WTC11 (cell line): ENCODE data around the gene RAB11FIP5. TPM values are rescaled to one million over a fixed set of nuclear protein-coding genes. Genes with fewer than 3 reads are reported as not detected.

Source experiments
- ATAC-seq: fragments of 200-7000 bp; cut with Tn5 transposase; 2 replicates; pipeline ENCODE4 v1.10.0; 2021; ENCODE audit warnings: mild to moderate bottlenecking, moderate library complexity
- CTCF ChIA-PET: fragments of 300-600 bp; sonication (Branson Sonifier 250); formaldehyde crosslinking; loops from one replicate; lab custom pipeline; 2021; ENCODE audit warnings: antibody characterized with exemption; lab: Charles Lee
- POLR2A ChIA-PET: fragments of 350-600 bp; sonication (Branson Sonifier 250); formaldehyde crosslinking; loops from one replicate; lab custom pipeline; 2021; ENCODE audit warnings: antibody characterized with exemption; lab: Charles Lee
- DNase-seq: peaks from one replicate; pipeline ENCODE4 v3.0.0; 2021; ENCODE audit warnings: low spot score
- H3K27ac Mint-ChIP-seq: 2 replicates; pipeline ENCODE4 v1.8.0; 2021; ENCODE audit warnings: mixed read lengths
- H3K27me3 Mint-ChIP-seq: 2 replicates; pipeline ENCODE4 v1.8.0; 2021; ENCODE audit warnings: low read depth, mild to moderate bottlenecking, moderate library complexity, mixed read lengths
- H3K36me3 Mint-ChIP-seq: 2 replicates; pipeline ENCODE4 v1.8.0; 2021; ENCODE audit warnings: mixed read lengths
- H3K4me1 Mint-ChIP-seq: 2 replicates; pipeline ENCODE4 v1.8.0; 2022; ENCODE audit warnings: mixed read lengths
- H3K4me3 Mint-ChIP-seq: 2 replicates; pipeline ENCODE4 v1.8.0; 2021; ENCODE audit warnings: mild to moderate bottlenecking, moderate library complexity, mixed read lengths
- H3K9me3 Mint-ChIP-seq: 2 replicates; pipeline ENCODE4 v1.8.0; 2021; ENCODE audit warnings: mixed read lengths
- CBFB ChIP-seq: sonication (generic); formaldehyde crosslinking; IDR thresholded peaks from 2 replicates; pipeline ENCODE4 v1.8.1; 2022; ENCODE audit warnings: mild to moderate bottlenecking, low read depth, missing genetic modification reagents
- FOXJ3 ChIP-seq: sonication (generic); formaldehyde crosslinking; IDR thresholded peaks from 2 replicates; pipeline ENCODE4 v1.9.0; 2021; ENCODE audit warnings: missing genetic modification reagents, mild to moderate bottlenecking, borderline replicate concordance
- HMGA2 ChIP-seq: fragments of 250-450 bp; sonication (Bioruptor Pico); IDR thresholded peaks from 2 replicates; pipeline ENCODE4 v1.4.0; 2021; ENCODE audit warnings: mild to moderate bottlenecking, moderate library complexity
- JAZF1 ChIP-seq: fragments of 250-450 bp; sonication (Bioruptor Pico); IDR thresholded peaks from 2 replicates; pipeline ENCODE4 v1.9.0; 2021; ENCODE audit warnings: moderate library complexity, mild to moderate bottlenecking, inconsistent platforms
- JUN ChIP-seq: sonication (generic); formaldehyde crosslinking; IDR thresholded peaks from 2 replicates; pipeline ENCODE4 v1.8.0; 2023; ENCODE audit warnings: mild to moderate bottlenecking, missing genetic modification reagents
- OVOL2 ChIP-seq: fragments of 250-450 bp; sonication (Bioruptor Pico); IDR thresholded peaks from 2 replicates; pipeline ENCODE4 v1.9.0; 2021; ENCODE audit warnings: mild to moderate bottlenecking, borderline replicate concordance
- RELA ChIP-seq: sonication (generic); formaldehyde crosslinking; IDR thresholded peaks from 2 replicates; pipeline ENCODE4 v1.8.1; 2022; ENCODE audit warnings: missing genetic modification reagents, mild to moderate bottlenecking, borderline replicate concordance
- SOX15 ChIP-seq: fragments of 250-450 bp; sonication (Bioruptor Pico); IDR thresholded peaks from 2 replicates; pipeline ENCODE4 v1.9.0; 2021; ENCODE audit warnings: mild to moderate bottlenecking
- SP1 ChIP-seq: sonication (generic); formaldehyde crosslinking; conservative IDR thresholded peaks from 2 replicates; pipeline ENCODE4 v1.8.1; 2022; ENCODE audit warnings: missing genetic modification reagents
- TEAD1 ChIP-seq: sonication (generic); formaldehyde crosslinking; IDR thresholded peaks from 2 replicates; pipeline ENCODE4 v1.8.0; 2022; ENCODE audit warnings: mild to moderate bottlenecking, missing genetic modification reagents
- TEAD4 ChIP-seq: sonication (generic); formaldehyde crosslinking; IDR thresholded peaks from 2 replicates; pipeline ENCODE4 v1.8.0; 2022; ENCODE audit warnings: mild to moderate bottlenecking, missing genetic modification reagents
- ZBTB21 ChIP-seq: sonication (generic); formaldehyde crosslinking; IDR thresholded peaks from 2 replicates; pipeline ENCODE4 v1.8.1; 2023; ENCODE audit warnings: mild to moderate bottlenecking, missing genetic modification reagents, borderline replicate concordance
- ZNF121 ChIP-seq: sonication (generic); formaldehyde crosslinking; IDR thresholded peaks from 2 replicates; pipeline ENCODE4 v1.8.0; 2023; ENCODE audit warnings: missing genetic modification reagents
- ZNF232 ChIP-seq: sonication (generic); formaldehyde crosslinking; IDR thresholded peaks from 2 replicates; pipeline ENCODE4 v1.8.0; 2022; ENCODE audit warnings: mild to moderate bottlenecking, missing genetic modification reagents
- ZNF416 ChIP-seq: fragments of 250-450 bp; sonication (Bioruptor Pico); IDR thresholded peaks from 2 replicates; pipeline ENCODE4 v1.9.0; 2021; ENCODE audit warnings: mild to moderate bottlenecking, inconsistent platforms
- total RNA-seq: library from RNA; stranded (reverse); gene quantifications from 3 replicates; pipeline ENCODE4 v1.2.3, GENCODE V29; 2021
- TF ChIP-seq, protein P1 (sequence below): fragments of 250-450 bp; sonication (Bioruptor Pico); IDR thresholded peaks from 2 replicates; pipeline ENCODE4 v1.9.0; 2021; ENCODE audit warnings: moderate library complexity, mild to moderate bottlenecking, inconsistent platforms, borderline replicate concordance
- TF ChIP-seq, protein P2 (sequence below): fragments of 250-450 bp; sonication (Bioruptor Pico); IDR thresholded peaks from 2 replicates; pipeline ENCODE4 v1.9.0; 2021; ENCODE audit warnings: mild to moderate bottlenecking, borderline replicate concordance
- TF ChIP-seq, protein P3 (sequence below): fragments of 250-450 bp; sonication (Bioruptor Pico); IDR thresholded peaks from 2 replicates; pipeline ENCODE4 v1.9.0; 2021; ENCODE audit warnings: mild to moderate bottlenecking
- TF ChIP-seq, protein P4 (sequence below): sonication (generic); formaldehyde crosslinking; conservative IDR thresholded peaks from 2 replicates; pipeline ENCODE4 v1.8.1; 2023; ENCODE audit warnings: mild to moderate bottlenecking, low read depth, missing genetic modification reagents, moderate library complexity
- TF ChIP-seq, protein P5 (sequence below): sonication (generic); formaldehyde crosslinking; IDR thresholded peaks from 2 replicates; pipeline ENCODE4 v1.8.1; 2022; ENCODE audit warnings: mild to moderate bottlenecking, missing genetic modification reagents, moderate library complexity, borderline replicate concordance
- TF ChIP-seq, protein P6 (sequence below): sonication (generic); formaldehyde crosslinking; IDR thresholded peaks from 2 replicates; pipeline ENCODE4 v1.8.1; 2023; ENCODE audit warnings: mild to moderate bottlenecking, missing genetic modification reagents
- TF ChIP-seq, protein P7 (sequence below): sonication (generic); formaldehyde crosslinking; IDR thresholded peaks from 2 replicates; pipeline ENCODE4 v1.8.1; 2022; ENCODE audit warnings: missing genetic modification reagents, borderline replicate concordance

RAB11FIP5 gene
- total RNA-seq, 1 experiment from 2014 or later, result 16.0 TPM

DNA sequence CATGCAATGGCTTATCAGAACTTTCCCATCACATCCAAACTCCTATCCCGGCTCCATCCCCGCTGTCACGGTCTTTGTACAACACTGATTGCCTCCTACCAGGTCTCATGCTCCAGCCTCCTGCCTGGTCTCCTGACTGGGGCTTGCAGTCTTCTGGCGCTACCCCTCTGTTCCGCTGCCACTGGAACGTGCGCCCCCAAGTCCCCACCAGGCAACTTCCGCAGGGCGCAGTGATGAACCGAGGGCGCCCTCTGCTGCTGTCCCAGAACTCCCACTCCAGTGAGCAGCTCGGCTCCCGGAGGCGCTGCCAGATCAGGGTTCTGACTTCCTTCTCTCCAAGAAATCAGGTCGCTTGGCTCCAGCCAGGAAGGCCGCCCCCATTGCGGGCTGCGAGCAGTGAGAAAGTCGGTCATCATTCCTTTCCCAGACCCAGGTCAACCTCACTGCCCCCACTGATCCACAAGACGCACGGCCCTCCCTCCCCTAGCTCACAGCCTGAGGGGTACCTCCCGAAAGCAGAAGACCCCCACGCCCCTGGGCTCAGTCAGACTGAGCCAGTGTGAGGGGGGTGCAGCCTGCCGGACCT is 43.9 kb upstream of the RAB11FIP5 start:
- no peak overlapping the region for H3K27ac Mint-ChIP-seq
- POLR2A ChIA-PET, result interaction anchor here (0.8 to 1.1 kb wide), 2 partner anchors 21 to 71 kb away, joined by 3 to 5 read pairs; no protein-coding TSS in a partner anchor
- H3K4me3 Mint-ChIP-seq, result peak overlapping the region; percentile 62
- peaks cover 6% of the 10 kb centered on the region for H3K4me1 Mint-ChIP-seq
- peak; percentile 88 for DNase-seq
- H3K36me3 Mint-ChIP-seq, result no peaks in the 10 kb centered on the region; the same call in 1 of the 2 replicates
- peaks cover 7% of the 10 kb centered on the region for H3K9me3 Mint-ChIP-seq
- CTCF ChIA-PET, result interaction anchor here (0.6 to 3.9 kb wide), 46 partner anchors 10 to 287 kb away, joined by 3 to 113 read pairs (median 5); partner anchors contain the start of genes EMX1, RAB11FIP5, SFXN5 and SPR
- peaks cover 24% of the 10 kb centered on the region for H3K27me3 Mint-ChIP-seq
- ATAC-seq, result peak; percentile 99
- TF ChIP-seq, protein P1, sequence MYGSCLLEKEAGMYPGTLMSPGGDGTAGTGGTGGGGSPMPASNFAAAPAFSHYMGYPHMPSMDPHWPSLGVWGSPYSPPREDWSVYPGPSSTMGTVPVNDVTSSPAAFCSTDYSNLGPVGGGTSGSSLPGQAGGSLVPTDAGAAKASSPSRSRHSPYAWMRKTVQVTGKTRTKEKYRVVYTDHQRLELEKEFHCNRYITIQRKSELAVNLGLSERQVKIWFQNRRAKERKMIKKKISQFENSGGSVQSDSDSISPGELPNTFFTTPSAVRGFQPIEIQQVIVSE (CRISPR knock-in tag), result no peak
- TF ChIP-seq CBFB (CRISPR knock-in tag) (no peak; the same call in 1 of the 2 replicates), TEAD1 (no peak), OVOL2 (CRISPR knock-in tag) (no peak), RELA (CRISPR knock-in tag) (no peak), SP1 (CRISPR knock-in tag) (0 out of 2 replicates have a peak, but pooled peaks have one; percentile 12), ZNF232 (0 out of 2 replicates have a peak, but pooled peaks have one; percentile 59), JUN (CRISPR knock-in tag) (no peak), TEAD4 (CRISPR knock-in tag) (no peak), ZBTB21 (CRISPR knock-in tag) (no peak), JAZF1 (CRISPR knock-in tag) (no peak), FOXJ3 (CRISPR knock-in tag) (no peak), SOX15 (no peak), HMGA2 (CRISPR knock-in tag) (no peak), ZNF121 (CRISPR knock-in tag) (no peak), ZNF416 (CRISPR knock-in tag) (no peak)
- TF ChIP-seq, protein P2, sequence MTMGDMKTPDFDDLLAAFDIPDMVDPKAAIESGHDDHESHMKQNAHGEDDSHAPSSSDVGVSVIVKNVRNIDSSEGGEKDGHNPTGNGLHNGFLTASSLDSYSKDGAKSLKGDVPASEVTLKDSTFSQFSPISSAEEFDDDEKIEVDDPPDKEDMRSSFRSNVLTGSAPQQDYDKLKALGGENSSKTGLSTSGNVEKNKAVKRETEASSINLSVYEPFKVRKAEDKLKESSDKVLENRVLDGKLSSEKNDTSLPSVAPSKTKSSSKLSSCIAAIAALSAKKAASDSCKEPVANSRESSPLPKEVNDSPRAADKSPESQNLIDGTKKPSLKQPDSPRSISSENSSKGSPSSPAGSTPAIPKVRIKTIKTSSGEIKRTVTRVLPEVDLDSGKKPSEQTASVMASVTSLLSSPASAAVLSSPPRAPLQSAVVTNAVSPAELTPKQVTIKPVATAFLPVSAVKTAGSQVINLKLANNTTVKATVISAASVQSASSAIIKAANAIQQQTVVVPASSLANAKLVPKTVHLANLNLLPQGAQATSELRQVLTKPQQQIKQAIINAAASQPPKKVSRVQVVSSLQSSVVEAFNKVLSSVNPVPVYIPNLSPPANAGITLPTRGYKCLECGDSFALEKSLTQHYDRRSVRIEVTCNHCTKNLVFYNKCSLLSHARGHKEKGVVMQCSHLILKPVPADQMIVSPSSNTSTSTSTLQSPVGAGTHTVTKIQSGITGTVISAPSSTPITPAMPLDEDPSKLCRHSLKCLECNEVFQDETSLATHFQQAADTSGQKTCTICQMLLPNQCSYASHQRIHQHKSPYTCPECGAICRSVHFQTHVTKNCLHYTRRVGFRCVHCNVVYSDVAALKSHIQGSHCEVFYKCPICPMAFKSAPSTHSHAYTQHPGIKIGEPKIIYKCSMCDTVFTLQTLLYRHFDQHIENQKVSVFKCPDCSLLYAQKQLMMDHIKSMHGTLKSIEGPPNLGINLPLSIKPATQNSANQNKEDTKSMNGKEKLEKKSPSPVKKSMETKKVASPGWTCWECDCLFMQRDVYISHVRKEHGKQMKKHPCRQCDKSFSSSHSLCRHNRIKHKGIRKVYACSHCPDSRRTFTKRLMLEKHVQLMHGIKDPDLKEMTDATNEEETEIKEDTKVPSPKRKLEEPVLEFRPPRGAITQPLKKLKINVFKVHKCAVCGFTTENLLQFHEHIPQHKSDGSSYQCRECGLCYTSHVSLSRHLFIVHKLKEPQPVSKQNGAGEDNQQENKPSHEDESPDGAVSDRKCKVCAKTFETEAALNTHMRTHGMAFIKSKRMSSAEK (CRISPR knock-in tag), result no peak
- TF ChIP-seq, protein P3, sequence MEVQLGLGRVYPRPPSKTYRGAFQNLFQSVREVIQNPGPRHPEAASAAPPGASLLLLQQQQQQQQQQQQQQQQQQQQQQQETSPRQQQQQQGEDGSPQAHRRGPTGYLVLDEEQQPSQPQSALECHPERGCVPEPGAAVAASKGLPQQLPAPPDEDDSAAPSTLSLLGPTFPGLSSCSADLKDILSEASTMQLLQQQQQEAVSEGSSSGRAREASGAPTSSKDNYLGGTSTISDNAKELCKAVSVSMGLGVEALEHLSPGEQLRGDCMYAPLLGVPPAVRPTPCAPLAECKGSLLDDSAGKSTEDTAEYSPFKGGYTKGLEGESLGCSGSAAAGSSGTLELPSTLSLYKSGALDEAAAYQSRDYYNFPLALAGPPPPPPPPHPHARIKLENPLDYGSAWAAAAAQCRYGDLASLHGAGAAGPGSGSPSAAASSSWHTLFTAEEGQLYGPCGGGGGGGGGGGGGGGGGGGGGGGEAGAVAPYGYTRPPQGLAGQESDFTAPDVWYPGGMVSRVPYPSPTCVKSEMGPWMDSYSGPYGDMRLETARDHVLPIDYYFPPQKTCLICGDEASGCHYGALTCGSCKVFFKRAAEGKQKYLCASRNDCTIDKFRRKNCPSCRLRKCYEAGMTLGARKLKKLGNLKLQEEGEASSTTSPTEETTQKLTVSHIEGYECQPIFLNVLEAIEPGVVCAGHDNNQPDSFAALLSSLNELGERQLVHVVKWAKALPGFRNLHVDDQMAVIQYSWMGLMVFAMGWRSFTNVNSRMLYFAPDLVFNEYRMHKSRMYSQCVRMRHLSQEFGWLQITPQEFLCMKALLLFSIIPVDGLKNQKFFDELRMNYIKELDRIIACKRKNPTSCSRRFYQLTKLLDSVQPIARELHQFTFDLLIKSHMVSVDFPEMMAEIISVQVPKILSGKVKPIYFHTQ (CRISPR knock-in tag), result no peak
- TF ChIP-seq, protein P4, sequence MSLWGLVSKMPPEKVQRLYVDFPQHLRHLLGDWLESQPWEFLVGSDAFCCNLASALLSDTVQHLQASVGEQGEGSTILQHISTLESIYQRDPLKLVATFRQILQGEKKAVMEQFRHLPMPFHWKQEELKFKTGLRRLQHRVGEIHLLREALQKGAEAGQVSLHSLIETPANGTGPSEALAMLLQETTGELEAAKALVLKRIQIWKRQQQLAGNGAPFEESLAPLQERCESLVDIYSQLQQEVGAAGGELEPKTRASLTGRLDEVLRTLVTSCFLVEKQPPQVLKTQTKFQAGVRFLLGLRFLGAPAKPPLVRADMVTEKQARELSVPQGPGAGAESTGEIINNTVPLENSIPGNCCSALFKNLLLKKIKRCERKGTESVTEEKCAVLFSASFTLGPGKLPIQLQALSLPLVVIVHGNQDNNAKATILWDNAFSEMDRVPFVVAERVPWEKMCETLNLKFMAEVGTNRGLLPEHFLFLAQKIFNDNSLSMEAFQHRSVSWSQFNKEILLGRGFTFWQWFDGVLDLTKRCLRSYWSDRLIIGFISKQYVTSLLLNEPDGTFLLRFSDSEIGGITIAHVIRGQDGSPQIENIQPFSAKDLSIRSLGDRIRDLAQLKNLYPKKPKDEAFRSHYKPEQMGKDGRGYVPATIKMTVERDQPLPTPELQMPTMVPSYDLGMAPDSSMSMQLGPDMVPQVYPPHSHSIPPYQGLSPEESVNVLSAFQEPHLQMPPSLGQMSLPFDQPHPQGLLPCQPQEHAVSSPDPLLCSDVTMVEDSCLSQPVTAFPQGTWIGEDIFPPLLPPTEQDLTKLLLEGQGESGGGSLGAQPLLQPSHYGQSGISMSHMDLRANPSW (CRISPR knock-in tag), result 0 out of 2 replicates have a peak, but pooled peaks have one; percentile 64
- TF ChIP-seq, protein P5, sequence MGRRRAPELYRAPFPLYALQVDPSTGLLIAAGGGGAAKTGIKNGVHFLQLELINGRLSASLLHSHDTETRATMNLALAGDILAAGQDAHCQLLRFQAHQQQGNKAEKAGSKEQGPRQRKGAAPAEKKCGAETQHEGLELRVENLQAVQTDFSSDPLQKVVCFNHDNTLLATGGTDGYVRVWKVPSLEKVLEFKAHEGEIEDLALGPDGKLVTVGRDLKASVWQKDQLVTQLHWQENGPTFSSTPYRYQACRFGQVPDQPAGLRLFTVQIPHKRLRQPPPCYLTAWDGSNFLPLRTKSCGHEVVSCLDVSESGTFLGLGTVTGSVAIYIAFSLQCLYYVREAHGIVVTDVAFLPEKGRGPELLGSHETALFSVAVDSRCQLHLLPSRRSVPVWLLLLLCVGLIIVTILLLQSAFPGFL, result no peak
- TF ChIP-seq, protein P6, sequence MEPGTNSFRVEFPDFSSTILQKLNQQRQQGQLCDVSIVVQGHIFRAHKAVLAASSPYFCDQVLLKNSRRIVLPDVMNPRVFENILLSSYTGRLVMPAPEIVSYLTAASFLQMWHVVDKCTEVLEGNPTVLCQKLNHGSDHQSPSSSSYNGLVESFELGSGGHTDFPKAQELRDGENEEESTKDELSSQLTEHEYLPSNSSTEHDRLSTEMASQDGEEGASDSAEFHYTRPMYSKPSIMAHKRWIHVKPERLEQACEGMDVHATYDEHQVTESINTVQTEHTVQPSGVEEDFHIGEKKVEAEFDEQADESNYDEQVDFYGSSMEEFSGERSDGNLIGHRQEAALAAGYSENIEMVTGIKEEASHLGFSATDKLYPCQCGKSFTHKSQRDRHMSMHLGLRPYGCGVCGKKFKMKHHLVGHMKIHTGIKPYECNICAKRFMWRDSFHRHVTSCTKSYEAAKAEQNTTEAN, result no peak
- TF ChIP-seq, protein P7, sequence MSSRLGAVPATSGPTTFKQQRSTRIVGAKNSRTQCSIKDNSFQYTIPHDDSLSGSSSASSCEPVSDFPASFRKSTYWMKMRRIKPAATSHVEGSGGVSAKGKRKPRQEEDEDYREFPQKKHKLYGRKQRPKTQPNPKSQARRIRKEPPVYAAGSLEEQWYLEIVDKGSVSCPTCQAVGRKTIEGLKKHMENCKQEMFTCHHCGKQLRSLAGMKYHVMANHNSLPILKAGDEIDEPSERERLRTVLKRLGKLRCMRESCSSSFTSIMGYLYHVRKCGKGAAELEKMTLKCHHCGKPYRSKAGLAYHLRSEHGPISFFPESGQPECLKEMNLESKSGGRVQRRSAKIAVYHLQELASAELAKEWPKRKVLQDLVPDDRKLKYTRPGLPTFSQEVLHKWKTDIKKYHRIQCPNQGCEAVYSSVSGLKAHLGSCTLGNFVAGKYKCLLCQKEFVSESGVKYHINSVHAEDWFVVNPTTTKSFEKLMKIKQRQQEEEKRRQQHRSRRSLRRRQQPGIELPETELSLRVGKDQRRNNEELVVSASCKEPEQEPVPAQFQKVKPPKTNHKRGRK (CRISPR knock-in tag), result no peak
